WERI-Rb-1 (cell line): ENCODE measurements around the gene TIMP2.

ENCODE experiments used
- DNase-seq: peaks from one replicate; pipeline ENCODE4 v3.0.0-alpha.2; 2020
- H3K27ac ChIP-seq: fragments of 250-450 bp; sonication (Bioruptor Pico); 2 replicates; pipeline ENCODE4 v1.5.1; 2020; ENCODE audit warnings: mild to moderate bottlenecking, moderate library complexity
- H3K27me3 ChIP-seq: fragments of 250-450 bp; sonication (Bioruptor Pico); 2 replicates; pipeline ENCODE4 v1.5.1; 2021; ENCODE audit warnings: mild to moderate bottlenecking, low read depth, moderate library complexity; ENCODE audit not compliant: insufficient read depth, severe bottlenecking
- H3K36me3 ChIP-seq: fragments of 250-450 bp; sonication (Bioruptor Pico); 2 replicates; pipeline ENCODE4 v1.5.1; 2020; ENCODE audit warnings: mild to moderate bottlenecking, moderate library complexity
- H3K4me3 ChIP-seq: 2 replicates; pipeline ENCODE4 v1.5.1; 2011; ENCODE audit warnings: low read depth, mild to moderate bottlenecking, control low read depth, low read length
- H3K9me3 ChIP-seq: fragments of 250-450 bp; sonication (Bioruptor Pico); 2 replicates; pipeline ENCODE4 v1.5.1; 2021; ENCODE audit warnings: mild to moderate bottlenecking, moderate library complexity; ENCODE audit not compliant: severe bottlenecking
- CTCF ChIP-seq: IDR thresholded peaks from 2 replicates; pipeline ENCODE4 v1.5.1; 2011; ENCODE audit warnings: low read depth, mild to moderate bottlenecking, control low read depth, inconsistent platforms, low read length

Gene TIMP2

DNA sequence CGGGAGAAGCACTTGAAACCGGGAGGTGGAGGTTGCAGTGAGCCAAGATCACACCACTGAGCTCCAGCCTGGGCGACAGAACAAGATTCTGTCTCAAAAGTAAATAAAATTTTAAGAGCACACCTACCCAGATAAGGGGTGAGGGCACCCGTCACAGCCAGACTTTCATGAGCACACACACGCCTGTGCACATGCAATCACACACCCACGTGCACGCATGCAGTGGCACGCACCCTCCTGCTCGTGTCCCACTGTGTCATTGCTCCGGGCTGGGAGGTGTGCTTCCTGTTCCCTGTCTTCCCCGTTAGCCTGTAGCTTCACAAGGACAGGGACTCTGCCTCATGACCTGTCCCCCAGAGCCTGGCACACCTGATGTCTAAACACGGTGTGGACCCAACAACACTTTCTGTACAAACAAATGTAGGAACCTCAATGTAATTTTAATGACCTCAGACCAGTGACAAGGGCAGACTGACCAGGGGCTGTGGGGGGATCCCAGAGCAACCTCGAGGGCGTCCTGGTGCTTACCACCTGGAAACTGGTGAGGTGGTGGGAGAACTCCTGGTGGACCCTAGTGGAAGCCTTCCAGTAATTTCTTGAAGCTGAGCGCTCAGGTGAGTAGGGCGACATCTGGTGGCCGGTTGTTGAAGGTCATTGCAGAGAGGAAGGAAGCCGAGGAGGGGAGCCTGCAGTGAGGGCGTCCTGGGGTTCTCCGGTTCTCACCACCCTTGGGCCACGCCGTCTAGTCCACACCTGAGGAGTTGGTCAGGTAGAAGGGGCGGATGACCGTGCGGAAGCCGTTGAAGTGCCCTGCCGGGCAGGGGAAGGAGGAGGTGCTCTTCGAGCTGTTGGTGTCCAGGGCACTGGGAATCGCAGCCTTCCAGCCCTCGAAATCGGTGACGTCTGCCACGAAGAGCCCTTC lies 45.9 kb upstream of the TIMP2 start:
- Histone ChIP-seq H3K27ac (peak overlapping the region; percentile 31), H3K4me3 (no peak overlapping the region), H3K36me3 (no peaks in the 10 kb centered on the region), H3K9me3 (no peaks in the 10 kb centered on the region), H3K27me3 (no peaks in the 10 kb centered on the region)
- TF ChIP-seq CTCF: peak; percentile 94
- DNase-seq: peak; percentile 91

DNA sequence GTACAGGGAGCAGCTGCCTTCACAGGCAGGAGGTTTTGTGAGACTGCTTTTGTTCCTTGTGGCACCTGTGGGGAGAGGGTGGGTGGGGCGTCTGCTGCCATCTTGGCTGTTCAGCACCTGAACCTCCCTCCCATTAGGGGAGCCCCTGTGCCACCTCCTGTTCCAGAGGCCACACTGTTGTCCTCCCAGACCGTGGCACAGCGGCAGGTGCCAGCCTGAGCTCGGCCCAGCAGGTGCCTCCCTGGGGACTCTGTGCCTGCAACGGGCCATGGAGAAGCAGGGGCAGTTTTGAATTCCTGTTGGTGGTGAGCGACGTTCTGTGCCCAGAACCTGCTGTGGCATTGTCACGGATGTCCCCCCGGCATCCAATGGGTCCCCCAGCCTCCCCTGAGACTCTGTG lies 44.7 kb upstream of the TIMP2 start:
- TF ChIP-seq CTCF: no peak
- DNase-seq: no peak
- Histone ChIP-seq H3K27ac (no peak overlapping the region), H3K9me3 (peaks cover 4% of the 10 kb centered on the region), H3K4me3 (no peak overlapping the region), H3K27me3 (no peaks in the 10 kb centered on the region), H3K36me3 (no peaks in the 10 kb centered on the region)

DNA sequence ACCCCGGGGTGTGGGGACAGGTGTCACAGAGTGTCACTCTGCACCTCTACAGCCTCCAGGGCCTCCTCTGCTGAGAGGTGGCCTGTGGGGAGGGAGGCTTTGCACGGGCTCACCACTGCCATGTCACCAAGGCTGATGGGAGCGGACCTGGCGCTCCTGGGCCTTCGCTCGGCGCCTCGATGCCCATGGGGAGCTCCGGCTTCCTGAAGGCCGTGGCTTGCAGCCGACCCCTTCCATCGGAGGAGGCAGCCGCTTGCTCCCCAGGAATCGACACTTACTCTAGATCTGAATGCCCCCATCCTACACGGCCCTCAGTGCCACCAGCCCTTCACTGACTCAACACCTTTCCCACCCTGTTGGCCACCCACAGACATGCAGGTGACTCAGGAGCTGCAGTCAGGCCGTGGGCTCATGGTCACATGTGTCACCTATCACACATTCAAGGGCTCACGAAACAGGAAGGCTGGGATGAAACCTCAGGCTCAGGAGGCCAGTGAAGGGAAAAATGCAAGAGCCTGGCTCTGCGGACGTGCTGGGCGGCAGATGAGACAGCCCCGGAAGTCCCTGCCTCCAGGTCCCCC lies 42.7 kb upstream of the TIMP2 start:
- peaks cover 4% of the 10 kb centered on the region for H3K9me3 ChIP-seq
- no peak for TF ChIP-seq CTCF

DNA sequence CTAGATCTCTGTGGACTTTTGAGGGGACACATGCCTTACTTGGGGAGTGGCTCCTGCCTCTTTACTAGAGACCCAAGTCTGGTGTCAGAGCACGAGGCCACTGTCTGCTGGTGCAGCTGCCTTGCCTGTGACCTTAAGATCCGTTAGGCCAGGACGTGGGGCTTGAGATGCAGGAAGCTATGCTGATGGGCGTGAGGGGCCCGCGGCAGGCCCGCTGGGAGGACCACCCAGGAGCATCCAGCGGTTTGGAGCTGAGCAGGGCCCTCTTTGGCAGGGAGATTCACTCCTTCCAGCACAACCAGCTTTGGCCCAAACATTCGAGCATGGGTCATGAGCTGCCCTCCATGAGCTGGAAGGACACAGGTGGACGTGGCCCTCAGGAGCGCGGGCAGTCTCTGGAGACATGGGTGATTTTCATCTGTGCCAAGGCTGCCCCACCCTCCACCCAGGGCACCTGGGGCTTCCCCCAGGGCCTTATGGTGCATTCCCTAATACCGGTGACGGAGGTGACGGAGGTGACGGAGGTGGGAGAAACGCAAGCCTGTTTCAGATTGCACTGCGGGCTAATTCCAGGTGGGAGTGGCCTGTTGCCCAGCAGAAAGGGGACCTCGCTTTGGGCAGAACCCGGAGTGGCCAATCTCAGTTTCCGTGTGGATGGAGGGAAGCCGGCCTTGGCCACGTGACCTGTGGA lies 41.9 kb upstream of the TIMP2 start:
- Histone ChIP-seq H3K9me3 (peaks cover 4% of the 10 kb centered on the region), H3K36me3 (no peaks in the 10 kb centered on the region), H3K27ac (no peak overlapping the region), H3K4me3 (no peak overlapping the region), H3K27me3 (no peaks in the 10 kb centered on the region)
- no peak for DNase-seq
- no peak for TF ChIP-seq CTCF

More for the DNA sequence above, 42.7 kb upstream of the TIMP2 start:
- Histone ChIP-seq H3K36me3 (no peaks in the 10 kb centered on the region), H3K27me3 (no peaks in the 10 kb centered on the region), H3K27ac (no peak overlapping the region), H3K4me3 (no peak overlapping the region)
- no peak for DNase-seq

- no peaks in the 10 kb centered on the region for H3K36me3 ChIP-seq
- peaks cover 4% of the 10 kb centered on the region for H3K9me3 ChIP-seq
- H3K4me3 ChIP-seq: no peak overlapping the region
- no peak overlapping the region for H3K27ac ChIP-seq
- DNase-seq: no peak
- no peak for TF ChIP-seq CTCF
- H3K27me3 ChIP-seq: no peaks in the 10 kb centered on the region
Measured at GRCh38 chr17:78966123-78966813, 41.1 kb upstream of the TIMP2 start.
